ENCODE results near the gene KIAA0753.

Gene KIAA0753

DNA sequence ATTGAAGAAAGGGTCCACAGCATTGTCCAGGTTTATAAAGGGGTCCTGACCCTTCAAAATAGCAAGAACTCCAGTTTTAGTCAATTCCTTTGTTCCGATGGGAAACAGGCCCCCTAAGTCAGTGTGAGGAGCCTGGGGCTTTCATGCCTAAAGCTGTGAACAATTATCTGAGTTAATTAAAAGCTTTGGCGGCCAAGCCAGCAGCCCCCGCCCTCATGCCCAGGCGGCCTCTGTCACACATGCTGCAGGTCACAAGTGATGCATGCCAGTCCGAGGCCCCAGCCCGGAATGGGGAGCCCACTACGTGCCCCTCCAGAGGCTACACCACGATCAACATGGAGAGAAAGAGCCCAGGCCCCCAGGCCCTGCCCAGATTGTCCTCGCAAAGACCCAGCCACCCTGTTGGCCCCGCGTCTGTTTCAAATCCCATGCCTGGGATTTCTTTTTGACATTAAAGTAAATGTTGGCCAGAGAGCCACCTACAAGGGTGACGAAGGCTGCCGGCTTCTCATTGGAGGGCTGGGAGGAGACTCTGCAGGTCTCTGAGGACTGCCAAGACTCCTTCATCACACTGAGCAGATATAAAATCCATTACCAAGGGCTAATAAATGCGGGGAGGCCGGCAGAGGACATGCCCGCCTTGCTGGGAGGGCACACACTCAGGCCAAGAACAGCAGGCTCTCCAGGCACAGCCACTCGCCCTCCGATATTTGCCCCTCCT lies 69.6 kb downstream of the KIAA0753 start:
- H2AFZ ChIP-seq (ENCODE audit: low read length, unreplicated experiment), result no peak overlapping the region
- peaks cover 18% of the 10 kb centered on the region for H3K4me1 ChIP-seq (ENCODE audit: control insufficient read depth, insufficient read depth, low read length, unreplicated experiment)
- no peak overlapping the region for H3K4me3 ChIP-seq (ENCODE audit: low read depth, low read length)
- no peaks in the 10 kb centered on the region for H3K36me3 ChIP-seq (ENCODE audit: insufficient read depth, low read length)
- H3K79me2 ChIP-seq (ENCODE audit: control insufficient read depth, insufficient read depth, low read length, unreplicated experiment), result no peaks in the 10 kb centered on the region
- H3K27me3 ChIP-seq (ENCODE audit: insufficient read depth, low read length), result no peaks in the 10 kb centered on the region
- no peak overlapping the region for H3K27ac ChIP-seq (ENCODE audit: low read depth, low read length)

DNA sequence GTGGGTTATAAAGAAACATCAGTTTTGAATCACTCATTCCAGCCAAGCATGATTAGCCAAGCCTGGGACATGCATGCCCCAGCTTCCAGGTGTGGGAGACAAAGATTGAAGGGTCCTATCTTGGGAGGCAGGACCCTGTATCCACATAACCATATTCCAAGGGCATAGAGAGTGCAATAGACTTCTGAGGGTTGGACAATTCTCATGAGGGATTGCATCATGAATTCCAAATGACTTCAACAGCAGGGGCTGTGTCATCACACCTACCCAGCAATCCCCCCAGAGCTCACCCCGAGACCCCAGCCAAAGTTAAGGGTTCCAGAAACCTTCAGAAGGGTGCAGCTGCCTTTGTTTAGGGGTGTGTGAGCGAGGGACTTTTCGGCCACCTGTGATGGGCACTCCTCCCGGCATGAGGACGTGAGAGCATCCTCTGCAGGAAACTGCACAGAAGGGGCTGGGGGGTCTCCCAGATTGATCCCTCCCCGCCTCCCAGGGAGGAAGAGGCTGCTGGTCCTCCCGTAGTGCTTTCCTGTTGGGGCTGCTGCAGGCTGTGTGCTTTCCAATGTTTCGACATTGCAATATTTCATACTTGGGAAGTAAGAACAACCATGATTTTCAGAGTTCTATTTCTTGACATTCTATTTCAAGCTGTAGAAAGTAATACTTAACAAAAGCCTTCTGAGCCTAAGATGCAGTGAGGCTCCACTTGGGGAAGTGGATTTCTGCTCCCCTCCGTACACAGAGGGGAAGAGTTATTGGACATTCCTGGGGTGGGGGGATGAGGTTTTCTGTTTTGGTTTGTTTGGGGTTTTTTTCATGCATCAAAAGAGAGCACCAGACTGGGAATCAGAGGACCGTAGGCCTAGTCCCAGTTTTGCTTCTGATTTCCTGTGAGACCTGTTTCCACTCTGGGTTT lies 70.9 kb downstream of the KIAA0753 start:
- no peak overlapping the region for H2AFZ ChIP-seq (ENCODE audit: low read length, unreplicated experiment)
- peaks cover 5% of the 10 kb centered on the region for H3K4me1 ChIP-seq (ENCODE audit: control insufficient read depth, insufficient read depth, low read length, unreplicated experiment)
- H3K36me3 ChIP-seq (ENCODE audit: insufficient read depth, low read length), result no peaks in the 10 kb centered on the region
- H3K4me3 ChIP-seq (ENCODE audit: low read depth, low read length), result no peak overlapping the region
- H3K27me3 ChIP-seq (ENCODE audit: insufficient read depth, low read length), result no peaks in the 10 kb centered on the region
- no peak overlapping the region for H3K27ac ChIP-seq (ENCODE audit: low read depth, low read length)
- H3K79me2 ChIP-seq (ENCODE audit: control insufficient read depth, insufficient read depth, low read length, unreplicated experiment), result no peaks in the 10 kb centered on the region

DNA sequence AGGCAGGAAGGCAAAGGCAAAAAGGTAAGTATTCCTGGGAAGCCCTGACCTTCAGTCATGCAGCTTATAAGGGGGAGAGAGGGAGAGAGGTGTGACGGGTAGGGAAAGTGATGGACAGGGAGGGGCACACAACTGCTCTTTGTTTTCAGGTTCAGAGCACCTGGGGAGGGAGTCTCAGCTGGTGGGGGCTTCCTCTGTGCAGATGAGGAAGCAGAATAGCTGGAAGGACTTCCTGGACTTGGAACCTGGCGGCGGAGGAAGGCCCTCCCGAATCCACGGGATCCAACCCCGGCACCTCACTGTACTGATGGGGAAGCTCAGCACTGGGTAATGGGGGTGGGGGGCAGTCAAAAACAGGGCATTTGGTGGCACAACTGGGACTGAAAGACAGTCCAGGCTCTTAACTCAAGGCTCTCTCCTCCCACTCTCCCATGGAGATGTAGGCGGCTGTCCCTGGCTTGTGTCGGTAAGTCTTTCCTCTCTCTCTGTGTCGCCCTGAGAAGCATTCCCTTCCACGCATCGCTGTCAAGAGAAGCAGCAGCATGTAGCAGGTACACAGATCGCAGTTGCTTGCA lies 72.2 kb downstream of the KIAA0753 start:
- Histone ChIP-seq H3K27ac (ENCODE audit: low read depth, low read length) (no peak overlapping the region), H3K4me3 (ENCODE audit: low read depth, low read length) (no peak overlapping the region), H3K36me3 (ENCODE audit: insufficient read depth, low read length) (no peaks in the 10 kb centered on the region), H2AFZ (ENCODE audit: low read length, unreplicated experiment) (no peak overlapping the region), H3K79me2 (ENCODE audit: control insufficient read depth, insufficient read depth, low read length, unreplicated experiment) (no peaks in the 10 kb centered on the region), H3K4me1 (ENCODE audit: control insufficient read depth, insufficient read depth, low read length, unreplicated experiment) (no peaks in the 10 kb centered on the region), H3K27me3 (ENCODE audit: insufficient read depth, low read length) (no peaks in the 10 kb centered on the region)

DNA sequence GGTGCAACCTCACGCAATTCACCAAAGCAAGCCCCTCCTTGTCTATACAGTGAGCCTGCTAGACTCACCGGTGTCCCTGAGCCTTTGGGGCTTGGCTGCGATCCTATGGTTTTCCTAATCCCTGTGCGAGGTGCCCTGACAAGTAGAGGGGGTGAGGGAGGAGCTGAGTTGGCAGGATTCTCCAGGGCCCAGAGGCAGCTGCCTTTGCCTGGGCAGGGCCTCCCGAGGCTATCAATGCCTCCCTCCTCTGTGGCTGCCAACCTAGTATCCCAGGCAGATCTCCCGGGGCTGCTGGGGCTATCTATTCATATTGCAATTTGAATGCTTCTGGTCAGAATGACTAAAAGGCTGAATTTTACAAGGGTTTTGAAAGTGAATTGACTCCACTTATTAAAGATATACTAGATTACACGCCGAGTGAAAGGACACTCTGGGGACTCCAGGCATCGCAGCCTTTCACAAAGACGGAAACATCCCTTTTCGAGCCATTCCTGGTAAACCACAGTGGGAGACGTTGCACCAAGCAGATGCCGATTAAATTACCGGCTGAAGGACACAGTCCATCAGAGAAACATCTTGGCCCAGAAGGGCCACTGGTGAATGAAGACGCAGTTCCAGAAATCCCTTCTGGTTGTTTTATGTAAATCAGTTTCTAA lies 72.9 kb downstream of the KIAA0753 start:
- Histone ChIP-seq H2AFZ (ENCODE audit: low read length, unreplicated experiment) (no peak overlapping the region), H3K4me1 (ENCODE audit: control insufficient read depth, insufficient read depth, low read length, unreplicated experiment) (no peaks in the 10 kb centered on the region), H3K79me2 (ENCODE audit: control insufficient read depth, insufficient read depth, low read length, unreplicated experiment) (no peaks in the 10 kb centered on the region), H3K4me3 (ENCODE audit: low read depth, low read length) (no peak overlapping the region), H3K27me3 (ENCODE audit: insufficient read depth, low read length) (no peaks in the 10 kb centered on the region), H3K36me3 (ENCODE audit: insufficient read depth, low read length) (no peaks in the 10 kb centered on the region), H3K27ac (ENCODE audit: low read depth, low read length) (no peak overlapping the region)

DNA sequence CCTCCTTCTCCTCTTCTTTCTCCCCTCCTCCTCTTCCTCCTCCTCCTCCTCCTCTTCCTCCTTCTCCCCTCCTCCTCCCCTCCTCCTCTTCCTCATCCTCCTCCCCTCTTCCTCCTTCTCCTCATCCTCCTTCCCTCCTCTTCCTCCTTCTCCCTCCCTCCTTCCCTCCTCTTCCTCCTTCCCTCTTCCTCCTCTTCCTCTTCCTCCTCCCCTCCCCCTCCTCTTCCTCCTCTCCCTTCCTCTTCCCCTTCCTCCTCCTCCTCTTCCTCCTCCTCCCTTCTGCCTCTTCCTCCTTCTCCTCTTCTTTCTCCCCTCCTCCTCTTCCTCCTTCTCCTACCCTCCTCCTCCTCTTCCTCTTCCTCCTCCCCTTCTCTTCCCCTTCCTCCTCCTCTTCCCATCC lies 79.1 kb downstream of the KIAA0753 start:
- no peaks in the 10 kb centered on the region for H3K27me3 ChIP-seq (ENCODE audit: insufficient read depth, low read length)
- H3K36me3 ChIP-seq (ENCODE audit: insufficient read depth, low read length), result no peaks in the 10 kb centered on the region
- H3K4me1 ChIP-seq (ENCODE audit: control insufficient read depth, insufficient read depth, low read length, unreplicated experiment), result no peaks in the 10 kb centered on the region

DNA sequence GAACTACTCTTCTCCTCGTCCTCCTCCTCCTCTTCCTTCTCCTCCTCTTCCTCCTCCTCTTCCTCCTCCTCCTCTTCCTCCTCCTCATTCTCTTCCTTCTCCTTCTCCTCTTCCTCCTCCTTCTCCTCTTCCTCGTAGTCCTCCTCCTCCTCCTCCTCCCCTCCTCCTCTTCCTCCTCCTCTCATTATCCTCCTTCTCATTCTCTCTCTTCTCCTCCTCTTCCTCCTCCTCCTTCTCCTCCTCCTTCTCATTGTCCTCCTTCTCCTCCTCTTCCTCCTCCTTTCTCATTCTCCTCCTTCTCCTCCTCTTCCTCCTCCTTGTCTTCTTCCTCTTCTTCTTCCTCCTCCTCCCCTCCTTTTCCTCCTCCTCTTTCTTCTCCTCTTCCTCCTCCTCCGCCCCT lies 80.0 kb downstream of the KIAA0753 start:
- H3K4me1 ChIP-seq (ENCODE audit: control insufficient read depth, insufficient read depth, low read length, unreplicated experiment), result peaks cover 3% of the 10 kb centered on the region

More for the DNA sequence above, 79.1 kb downstream of the KIAA0753 start:
- Histone ChIP-seq H2AFZ (ENCODE audit: low read length, unreplicated experiment) (no peak overlapping the region), H3K4me3 (ENCODE audit: low read depth, low read length) (no peak overlapping the region), H3K27ac (ENCODE audit: low read depth, low read length) (no peak overlapping the region), H3K79me2 (ENCODE audit: control insufficient read depth, insufficient read depth, low read length, unreplicated experiment) (no peaks in the 10 kb centered on the region)

DNA sequence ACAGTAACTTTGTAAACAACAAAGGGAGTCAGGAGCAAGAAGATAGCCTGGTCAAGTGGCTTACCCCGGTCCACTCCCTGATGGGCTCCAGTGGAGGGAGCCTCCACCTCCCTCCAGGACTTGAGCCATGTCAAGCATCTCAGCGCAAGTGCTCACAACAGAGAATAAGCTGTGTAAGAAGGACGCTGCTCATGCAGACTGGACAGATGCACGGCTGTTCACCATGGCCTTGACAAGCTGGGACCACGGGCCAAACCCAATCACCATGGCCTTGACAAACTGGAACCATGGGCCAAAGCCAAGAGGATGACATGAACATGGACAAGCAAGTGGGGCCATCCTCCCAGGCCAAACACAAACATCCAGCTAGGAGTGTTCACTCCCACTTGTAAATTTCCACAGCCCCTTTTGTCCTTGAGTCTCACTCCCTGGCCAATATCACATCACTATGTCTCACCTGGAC lies 80.7 kb downstream of the KIAA0753 start:
- Histone ChIP-seq H3K36me3 (ENCODE audit: insufficient read depth, low read length) (no peaks in the 10 kb centered on the region), H3K27me3 (ENCODE audit: insufficient read depth, low read length) (peaks cover 13% of the 10 kb centered on the region), H3K4me3 (ENCODE audit: low read depth, low read length) (no peak overlapping the region), H3K79me2 (ENCODE audit: control insufficient read depth, insufficient read depth, low read length, unreplicated experiment) (no peaks in the 10 kb centered on the region), H2AFZ (ENCODE audit: low read length, unreplicated experiment) (no peak overlapping the region), H3K27ac (ENCODE audit: low read depth, low read length) (no peak overlapping the region), H3K4me1 (ENCODE audit: control insufficient read depth, insufficient read depth, low read length, unreplicated experiment) (peaks cover 10% of the 10 kb centered on the region)

More for the DNA sequence above, 80.0 kb downstream of the KIAA0753 start:
- Histone ChIP-seq H2AFZ (ENCODE audit: low read length, unreplicated experiment) (no peak overlapping the region), H3K27ac (ENCODE audit: low read depth, low read length) (no peak overlapping the region), H3K79me2 (ENCODE audit: control insufficient read depth, insufficient read depth, low read length, unreplicated experiment) (no peaks in the 10 kb centered on the region), H3K4me3 (ENCODE audit: low read depth, low read length) (no peak overlapping the region), H3K36me3 (ENCODE audit: insufficient read depth, low read length) (no peaks in the 10 kb centered on the region), H3K27me3 (ENCODE audit: insufficient read depth, low read length) (peaks cover 6% of the 10 kb centered on the region; the same call in 1 of the 2 replicates)

DNA sequence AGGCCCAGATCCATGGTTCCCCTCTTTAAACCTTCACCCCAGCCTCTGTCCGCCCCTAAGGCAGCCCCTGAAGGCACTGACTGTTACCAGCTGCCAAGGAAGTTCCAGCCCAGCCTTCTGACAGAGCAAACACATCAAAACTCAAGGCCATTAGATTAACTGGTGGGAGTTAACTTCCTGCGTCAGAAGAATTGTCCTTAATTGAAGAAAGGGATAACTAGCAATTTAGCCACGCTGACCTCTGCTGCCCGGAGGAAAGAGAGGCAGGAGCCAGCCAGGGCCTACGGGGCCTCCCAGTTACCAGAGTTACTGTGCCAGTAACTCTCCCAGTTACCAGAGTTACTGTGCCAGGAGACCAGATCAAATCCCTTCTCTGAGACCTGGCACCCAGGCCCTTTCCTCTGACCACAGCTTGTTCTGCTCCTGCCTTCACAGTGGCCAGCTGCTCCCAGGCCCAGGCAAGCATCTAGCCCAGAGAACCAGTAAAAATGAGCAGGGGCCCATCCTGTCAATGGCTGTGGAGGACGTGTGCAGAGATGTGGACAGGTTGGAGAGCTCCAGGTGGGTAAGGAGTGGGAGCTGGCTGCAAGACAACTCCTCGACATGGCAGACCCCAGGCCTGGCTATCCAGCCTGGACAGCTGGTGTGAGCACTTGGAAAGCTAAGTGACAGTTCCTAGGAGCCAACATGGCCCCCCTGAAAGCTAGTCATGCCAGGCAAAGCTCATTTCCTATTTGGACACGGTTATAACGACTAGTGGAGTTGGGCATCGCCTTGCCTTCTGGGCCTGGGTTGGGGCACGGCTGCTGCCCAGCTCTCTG lies 81.4 kb downstream of the KIAA0753 start:
- Histone ChIP-seq H2AFZ (ENCODE audit: low read length, unreplicated experiment) (no peak overlapping the region), H3K4me3 (ENCODE audit: low read depth, low read length) (no peak overlapping the region), H3K27ac (ENCODE audit: low read depth, low read length) (no peak overlapping the region), H3K36me3 (ENCODE audit: insufficient read depth, low read length) (no peaks in the 10 kb centered on the region), H3K27me3 (ENCODE audit: insufficient read depth, low read length) (peaks cover 20% of the 10 kb centered on the region), H3K4me1 (ENCODE audit: control insufficient read depth, insufficient read depth, low read length, unreplicated experiment) (peaks cover 12% of the 10 kb centered on the region), H3K79me2 (ENCODE audit: control insufficient read depth, insufficient read depth, low read length, unreplicated experiment) (no peaks in the 10 kb centered on the region)

DNA sequence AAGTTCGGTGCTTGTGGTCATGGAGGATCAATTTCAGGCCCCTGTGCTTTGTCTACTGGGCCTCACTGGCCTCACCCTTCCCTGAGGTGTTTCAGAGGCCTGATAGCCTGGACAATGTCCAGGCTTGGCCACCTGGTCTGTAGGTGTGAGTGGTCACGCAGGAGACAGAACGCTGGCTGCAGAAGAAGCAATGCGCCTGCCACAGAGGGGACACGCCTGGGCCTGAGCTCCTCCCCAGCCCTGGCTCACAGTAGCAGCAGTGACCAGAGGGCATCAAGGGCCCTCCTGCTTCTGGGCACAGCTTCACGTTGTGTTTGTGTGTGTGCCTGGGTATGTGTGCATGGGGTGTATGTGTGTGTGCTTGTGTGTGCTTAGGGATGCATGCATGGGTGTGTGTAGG lies 82.2 kb downstream of the KIAA0753 start:
- Histone ChIP-seq H3K27me3 (ENCODE audit: insufficient read depth, low read length) (peaks cover 20% of the 10 kb centered on the region), H2AFZ (ENCODE audit: low read length, unreplicated experiment) (no peak overlapping the region), H3K27ac (ENCODE audit: low read depth, low read length) (no peak overlapping the region), H3K79me2 (ENCODE audit: control insufficient read depth, insufficient read depth, low read length, unreplicated experiment) (no peaks in the 10 kb centered on the region), H3K36me3 (ENCODE audit: insufficient read depth, low read length) (no peaks in the 10 kb centered on the region), H3K4me1 (ENCODE audit: control insufficient read depth, insufficient read depth, low read length, unreplicated experiment) (peaks cover 12% of the 10 kb centered on the region), H3K4me3 (ENCODE audit: low read depth, low read length) (no peak overlapping the region)

DNA sequence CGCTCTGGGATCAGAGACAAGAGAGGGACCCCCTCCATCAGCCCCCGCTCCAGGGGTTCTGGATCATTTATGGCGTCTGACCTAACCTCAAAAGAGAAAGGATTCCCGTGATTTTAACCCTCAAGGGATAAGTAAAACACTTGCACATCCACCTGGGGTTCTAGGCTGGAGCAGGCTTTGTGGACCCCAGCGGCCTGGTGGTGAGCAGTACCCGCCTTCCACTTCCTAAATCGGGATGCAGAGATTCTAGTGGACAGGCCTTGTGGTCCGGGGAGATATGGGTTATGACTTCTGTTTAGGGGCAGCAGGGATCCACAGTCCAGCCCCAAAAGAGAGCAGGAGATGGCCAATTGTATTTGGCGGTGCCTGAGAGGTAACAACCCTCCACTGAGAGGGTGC lies 83.5 kb downstream of the KIAA0753 start:
- peaks cover 12% of the 10 kb centered on the region for H3K4me1 ChIP-seq (ENCODE audit: control insufficient read depth, insufficient read depth, low read length, unreplicated experiment)
- H3K27me3 ChIP-seq (ENCODE audit: insufficient read depth, low read length), result peaks cover 20% of the 10 kb centered on the region
- no peak overlapping the region for H3K4me3 ChIP-seq (ENCODE audit: low read depth, low read length)
- no peak overlapping the region for H2AFZ ChIP-seq (ENCODE audit: low read length, unreplicated experiment)
- no peak overlapping the region for H3K27ac ChIP-seq (ENCODE audit: low read depth, low read length)
- no peaks in the 10 kb centered on the region for H3K79me2 ChIP-seq (ENCODE audit: control insufficient read depth, insufficient read depth, low read length, unreplicated experiment)
- H3K36me3 ChIP-seq (ENCODE audit: insufficient read depth, low read length), result no peaks in the 10 kb centered on the region
